Left lung (tissue), 10 donors: ENCODE results near the gene LRMDA. TPM values are rescaled to one million over a fixed set of nuclear protein-coding genes. Genes with fewer than 3 reads are reported as not detected.

Experiments
- ATAC-seq: fragments of 200-7000 bp; cut with Tn5 transposase; one replicate; pipeline ENCODE4 v1.9.1; 2020; ENCODE audit warnings: moderate library complexity
- DNase-seq, 4 donors: peaks; one replicate each; pipeline ENCODE4 v3.0.0-alpha.2; 2013 to 2020
- H3K27ac ChIP-seq, 2 donors: fragments of 200-600 bp; sonication (generic) in 1 of 2; one replicate each; pipeline versions ENCODE4 v1.5.0 to v1.8.0; 2020 to 2021
- H3K27me3 ChIP-seq, 2 donors: fragments of 200-600 bp; sonication (generic) in 1 of 2; one replicate each; pipeline versions ENCODE4 v1.5.0 to v1.8.0; 2020 to 2021
- H3K36me3 ChIP-seq, 2 donors: fragments of 200-600 bp; sonication (generic) in 1 of 2; one replicate each; pipeline versions ENCODE4 v1.5.0 to v1.8.0; 2020 to 2021
- H3K4me1 ChIP-seq, 2 donors: fragments of 200-600 bp; one replicate each; pipeline ENCODE4 v1.8.0; 2021
- H3K4me3 ChIP-seq, 2 donors: fragments of 200-600 bp; sonication (generic) in 1 of 2; one replicate each; pipeline versions ENCODE4 v1.5.0 to v1.8.0; 2020 to 2021; ENCODE audit warnings: mild to moderate bottlenecking in 1 of 2
- H3K9me3 ChIP-seq, 2 donors: fragments of 200-600 bp; sonication (generic) in 1 of 2; one replicate each; pipeline versions ENCODE4 v1.5.0 to v1.8.0; 2020 to 2021
- CTCF ChIP-seq, 2 donors: fragments of 200-600 bp; sonication (generic) in 1 of 2; IDR thresholded peaks; one replicate each; pipeline versions ENCODE4 v1.5.0 to v1.8.0; 2021; ENCODE audit warnings: antibody characterized with exemption in 2 of 2
- intact Hi-C, 2 donors: fragments of 100-400 bp; cut with DNase I; formaldehyde crosslinking; loops; one replicate each; pipeline versions ENCODE4 v1.11.2 to v1.14.2; 2022
- polyA plus RNA-seq, 6 donors: library from polyadenylated mRNA; unstranded; fragments of 120-200 nt; gene quantifications; one replicate each; pipeline ENCODE4 v1.2.1, GENCODE V29; 2013; ENCODE audit not compliant: insufficient read length in 6 of 6
- total RNA-seq, 2 donors: library from RNA; stranded (reverse); fragmentation: NEBNext Ultra II Directional; extraction: Animal tissue kit (Norgen Biotek cat#: 25700); gene quantifications; one replicate each; pipeline ENCODE4 v1.2.1, GENCODE V29; 2021
- donor health status: DM: no; HTN: yes; CAD: no.
- donor health status: DM: no; HTN: no; CAD: no.

LRMDA gene
- total and polyA plus RNA-seq, 8 donors, result 13.9 to 23.6 (median 18.7) TPM

GRCh38 chr10:76396134-76396533, 964.7 kb downstream of the LRMDA start:
- DNase-seq, result no peak
- intact Hi-C loops, result no loop called here

GRCh38 chr10:76397181-76398042, 966.0 kb downstream of the LRMDA start:
- Histone ChIP-seq H3K4me1 (no peaks in the 10 kb centered on the region), H3K27me3 (no peaks in the 10 kb centered on the region), H3K9me3 (no peaks in the 10 kb centered on the region), H3K36me3 (no peaks in the 10 kb centered on the region), H3K27ac (no peak overlapping the region), H3K4me3 (no peak overlapping the region)
- intact Hi-C loops, result no loop called here
- no peak for TF ChIP-seq CTCF (IDR thresholded peaks at IDR 0.05)
- no peak for DNase-seq
- ATAC-seq, result no peak

More at GRCh38 chr10:76396134-76396533, 964.7 kb downstream of the LRMDA start:
- no peaks in the 10 kb centered on the region for H3K27me3 ChIP-seq
- no peak overlapping the region for H3K4me3 ChIP-seq
- no peaks in the 10 kb centered on the region for H3K4me1 ChIP-seq
- ATAC-seq, result no peak
- no peaks in the 10 kb centered on the region for H3K9me3 ChIP-seq
- H3K27ac ChIP-seq, result no peak overlapping the region
- no peaks in the 10 kb centered on the region for H3K36me3 ChIP-seq
- no peak for TF ChIP-seq CTCF (IDR thresholded peaks at IDR 0.05)

- DNase-seq (no peak), ATAC-seq (no peak)
- Histone ChIP-seq H3K27me3 (no peaks in the 10 kb centered on the region), H3K36me3 (no peaks in the 10 kb centered on the region), H3K27ac (no peak overlapping the region), H3K4me3 (no peak overlapping the region), H3K4me1 (no peaks in the 10 kb centered on the region), H3K9me3 (no peaks in the 10 kb centered on the region)
- no peak for TF ChIP-seq CTCF (IDR thresholded peaks at IDR 0.05)
- intact Hi-C loops, result no loop called here
Measured at GRCh38 chr10:76398043-76398710, 966.8 kb downstream of the LRMDA start.

- no peaks in the 10 kb centered on the region for H3K36me3 ChIP-seq
- no peak overlapping the region for H3K4me3 ChIP-seq
- peaks cover 0 to under 1% of the 10 kb centered on the region in 2 donors for H3K4me1 ChIP-seq
- H3K27ac ChIP-seq, result no peak overlapping the region
- no peak for DNase-seq
- H3K9me3 ChIP-seq, result no peaks in the 10 kb centered on the region
- no peaks in the 10 kb centered on the region for H3K27me3 ChIP-seq
- no peak for ATAC-seq
- no peak for TF ChIP-seq CTCF (IDR thresholded peaks at IDR 0.05)
- intact Hi-C loops, result no loop called here
Measured at GRCh38 chr10:76399226-76399625, 967.8 kb downstream of the LRMDA start.

GRCh38 chr10:76401006-76401405, 969.6 kb downstream of the LRMDA start:
- Histone ChIP-seq H3K9me3 (peaks cover 0 to 7% of the 10 kb centered on the region in 2 donors), H3K27me3 (no peaks in the 10 kb centered on the region), H3K36me3 (no peaks in the 10 kb centered on the region), H3K27ac (no peak overlapping the region), H3K4me3 (no peak overlapping the region), H3K4me1 (peaks cover 0 to 6% of the 10 kb centered on the region in 2 donors)
- no peak for DNase-seq
- TF ChIP-seq CTCF (IDR thresholded peaks at IDR 0.05), result no peak
- intact Hi-C loops, result no loop called here
- ATAC-seq, result no peak
